OCI-LY1 (cell line): ENCODE measurements around the gene GPHA2.

Source experiments
- EZH2 ChIP-seq: fragments of 200-600 bp; sonication (generic), shearing (Covaris generic); IDR thresholded peaks from 2 replicates; pipeline ENCODE4 v1.8.0; 2017; ENCODE audit warnings: borderline replicate concordance, mixed run types, mild to moderate bottlenecking, antibody characterized with exemption, low read length, moderate library complexity, mixed read lengths
- TF ChIP-seq, protein P1 (sequence below): fragments of 200-600 bp; sonication (generic), shearing (Covaris generic); IDR thresholded peaks from 2 replicates; pipeline ENCODE4 v1.5.1; 2017; ENCODE audit warnings: mild to moderate bottlenecking, antibody characterized with exemption, low read length, moderate library complexity, mixed read lengths

DNA sequence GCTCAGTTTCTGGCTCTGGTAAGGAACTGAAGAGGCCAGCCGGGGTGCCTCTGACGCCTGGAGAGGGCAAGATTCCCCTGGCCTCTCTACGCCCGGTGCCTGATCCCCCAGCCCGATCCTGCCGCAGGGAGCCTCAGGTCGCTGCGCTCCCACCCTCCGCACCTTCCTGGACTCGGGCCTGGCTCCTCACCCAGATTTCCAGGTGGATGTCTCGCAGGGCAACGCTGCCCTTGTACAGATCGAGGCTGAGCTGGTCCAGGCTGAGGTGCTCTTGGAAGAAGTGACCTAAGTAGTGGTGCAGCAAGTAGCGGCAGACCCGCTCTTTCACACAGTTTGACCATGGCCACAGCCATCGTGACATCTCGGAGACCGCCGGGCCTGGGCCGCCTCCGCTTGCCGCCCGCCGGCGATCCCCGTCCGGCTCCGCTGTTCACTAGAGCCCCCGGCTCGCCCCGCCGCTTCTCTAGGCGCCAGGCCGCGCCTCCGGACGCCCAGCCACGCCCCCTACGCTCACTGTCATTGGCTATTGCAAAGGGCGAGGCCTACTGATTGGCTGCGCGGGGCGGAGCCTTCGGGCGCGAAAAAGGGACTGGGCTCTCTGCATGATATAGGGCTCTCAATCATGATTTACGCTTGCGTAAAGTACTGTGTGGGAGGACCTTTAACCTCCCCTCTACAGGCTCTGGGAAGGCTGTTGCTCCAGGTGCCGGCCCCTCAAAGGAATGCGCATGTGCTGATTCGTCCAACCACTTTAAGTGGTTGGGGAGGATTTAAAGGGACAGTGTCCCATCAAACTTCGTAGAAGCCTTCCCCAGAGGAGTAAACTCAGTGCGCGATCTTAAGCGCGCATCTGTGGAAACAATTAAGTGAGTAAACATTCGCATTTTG lies 18.7 kb downstream of the GPHA2 start, which contains the start of gene ATG2A:
- TF ChIP-seq, protein P1, sequence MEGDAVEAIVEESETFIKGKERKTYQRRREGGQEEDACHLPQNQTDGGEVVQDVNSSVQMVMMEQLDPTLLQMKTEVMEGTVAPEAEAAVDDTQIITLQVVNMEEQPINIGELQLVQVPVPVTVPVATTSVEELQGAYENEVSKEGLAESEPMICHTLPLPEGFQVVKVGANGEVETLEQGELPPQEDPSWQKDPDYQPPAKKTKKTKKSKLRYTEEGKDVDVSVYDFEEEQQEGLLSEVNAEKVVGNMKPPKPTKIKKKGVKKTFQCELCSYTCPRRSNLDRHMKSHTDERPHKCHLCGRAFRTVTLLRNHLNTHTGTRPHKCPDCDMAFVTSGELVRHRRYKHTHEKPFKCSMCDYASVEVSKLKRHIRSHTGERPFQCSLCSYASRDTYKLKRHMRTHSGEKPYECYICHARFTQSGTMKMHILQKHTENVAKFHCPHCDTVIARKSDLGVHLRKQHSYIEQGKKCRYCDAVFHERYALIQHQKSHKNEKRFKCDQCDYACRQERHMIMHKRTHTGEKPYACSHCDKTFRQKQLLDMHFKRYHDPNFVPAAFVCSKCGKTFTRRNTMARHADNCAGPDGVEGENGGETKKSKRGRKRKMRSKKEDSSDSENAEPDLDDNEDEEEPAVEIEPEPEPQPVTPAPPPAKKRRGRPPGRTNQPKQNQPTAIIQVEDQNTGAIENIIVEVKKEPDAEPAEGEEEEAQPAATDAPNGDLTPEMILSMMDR: no peak
- TF ChIP-seq EZH2: no peak
